HG03097 (cell line): Measurements from ENCODE around the gene DUSP8.

ENCODE experiments used
- ATAC-seq: cut with Tn5 transposase; IDR thresholded peaks from one replicate; pipeline ENCODE4 v1.9.1; 2021; ENCODE audit not compliant: unreplicated experiment, low FRiP score

The DUSP8 gene

DNA sequence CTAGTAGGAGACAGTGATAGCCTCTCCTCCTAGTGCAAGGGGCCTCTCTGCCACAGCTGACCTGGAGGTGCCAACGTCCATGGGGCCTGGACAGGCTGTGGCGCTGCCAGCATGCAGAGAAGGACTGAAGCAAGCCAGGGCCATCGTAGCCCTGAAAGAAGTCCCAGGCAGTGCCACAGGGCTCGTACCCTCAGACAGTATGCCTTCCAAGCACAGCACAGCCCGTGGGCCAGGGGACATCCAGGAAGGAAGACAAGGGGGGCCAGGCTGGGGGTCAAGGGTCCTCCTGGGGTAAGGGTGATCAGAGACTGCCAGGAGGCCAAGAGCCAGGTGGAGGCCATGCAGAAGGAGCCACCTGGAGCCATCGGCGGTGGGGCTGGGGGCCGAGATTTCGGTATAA, 65.1 kb downstream of the DUSP8 start:
- ATAC-seq, result no peak

DNA sequence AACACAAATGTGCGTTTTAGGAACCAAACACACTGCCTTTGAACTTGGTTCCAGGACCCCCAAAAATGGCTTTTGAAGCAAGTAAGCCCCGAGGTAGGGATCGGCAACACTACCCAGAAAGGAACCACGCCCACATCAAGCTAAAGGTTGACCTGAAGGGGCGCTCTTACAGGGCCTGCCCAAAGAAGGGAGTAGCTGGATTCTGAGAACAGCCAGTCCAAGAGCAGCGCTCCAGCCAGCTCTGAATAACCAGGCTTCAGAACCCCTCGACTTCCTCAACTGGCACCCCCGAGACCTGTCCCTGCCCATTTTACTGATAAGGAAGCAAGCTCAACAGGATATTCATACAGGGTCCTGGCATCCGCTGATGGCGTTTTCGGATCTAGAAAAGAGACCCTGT, 66.6 kb downstream of the DUSP8 start:
- ATAC-seq, result no peak

DNA sequence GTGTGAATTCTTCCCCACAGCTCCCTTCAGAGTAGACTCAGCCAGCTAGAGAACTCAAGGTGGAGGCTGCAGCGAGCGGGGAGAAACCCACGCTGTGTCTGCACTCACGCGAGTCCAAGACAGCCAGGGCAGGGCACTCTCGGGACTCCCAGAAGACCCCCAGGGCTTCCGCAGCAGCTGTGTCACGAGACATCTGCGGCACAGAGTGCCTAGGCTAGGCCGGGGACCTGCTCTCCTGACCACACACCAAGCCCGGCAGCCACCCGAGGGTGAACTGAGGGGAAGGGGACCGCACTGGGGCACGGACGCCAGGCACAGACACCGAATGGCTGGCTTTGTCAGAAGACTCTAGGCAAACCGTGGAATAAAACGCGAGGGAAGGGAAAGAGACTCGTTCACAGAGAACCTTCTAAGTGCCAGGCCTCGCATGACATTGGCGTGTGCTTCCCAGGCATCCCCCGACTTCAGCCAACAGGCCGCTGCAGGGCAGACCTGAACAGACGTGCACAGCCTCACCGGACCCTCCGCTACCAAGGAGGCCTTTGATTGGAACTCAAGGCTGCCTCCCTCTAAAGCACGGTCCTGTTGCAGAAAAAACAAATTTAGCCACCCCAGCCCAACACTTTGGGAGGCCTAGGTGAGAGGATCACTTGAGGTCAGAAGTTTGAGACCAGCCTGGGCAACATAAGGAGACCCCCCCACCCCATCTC, 67.3 kb downstream of the DUSP8 start:
- ATAC-seq, result no peak

DNA sequence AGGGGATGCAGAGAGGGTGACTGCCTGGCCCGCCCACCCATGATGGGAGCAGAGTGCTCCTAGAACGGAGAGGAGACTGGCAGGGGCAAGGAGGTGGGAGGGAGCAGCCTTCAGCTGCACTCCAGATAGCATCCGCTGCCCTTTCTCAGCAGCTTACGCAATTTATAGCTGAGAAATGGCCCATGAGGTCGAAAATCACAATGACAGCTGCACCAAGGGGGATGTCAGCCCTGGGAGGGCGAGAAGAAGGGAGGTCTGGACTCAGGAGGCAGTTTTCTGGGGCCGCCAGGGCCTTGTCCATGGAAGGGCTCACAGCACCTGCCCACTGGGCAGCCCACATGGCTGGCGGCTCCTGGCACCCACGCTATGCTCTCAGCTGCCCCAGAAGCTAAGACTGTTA, 67.9 kb downstream of the DUSP8 start:
- ATAC-seq, result no peak
